ENCODE data around the gene NFATC2.

Gene NFATC2

GRCh38 chr20:51429696-51430095, 112.8 kb downstream of the NFATC2 start:
- no peak for DNase-seq (ENCODE audit: low read depth)

GRCh38 chr20:51429144-51429482, 113.4 kb downstream of the NFATC2 start:
- no peak for DNase-seq (ENCODE audit: low read depth)

- no peak for DNase-seq (ENCODE audit: low read depth)
Observed at GRCh38 chr20:51428401-51429143, 113.9 kb downstream of the NFATC2 start.

- DNase-seq (ENCODE audit: low read depth): no peak
Observed at GRCh38 chr20:51427651-51428291, 114.7 kb downstream of the NFATC2 start.

- no peak for DNase-seq (ENCODE audit: low read depth)
Observed at GRCh38 chr20:51426718-51427650, 115.5 kb downstream of the NFATC2 start.

GRCh38 chr20:51425347-51426106, 117.0 kb downstream of the NFATC2 start:
- no peak for DNase-seq (ENCODE audit: low read depth)

- DNase-seq (ENCODE audit: low read depth): no peak
Observed at GRCh38 chr20:51424270-51425117, 118.0 kb downstream of the NFATC2 start.

GRCh38 chr20:51423810-51424209, 118.7 kb downstream of the NFATC2 start:
- DNase-seq (ENCODE audit: low read depth): no peak

GRCh38 chr20:51423290-51423667, 119.2 kb downstream of the NFATC2 start:
- DNase-seq (ENCODE audit: low read depth): no peak

GRCh38 chr20:51422514-51423289, 119.8 kb downstream of the NFATC2 start:
- no peak for DNase-seq (ENCODE audit: low read depth)

GRCh38 chr20:51420805-51421204, 121.7 kb downstream of the NFATC2 start:
- no peak for DNase-seq (ENCODE audit: low read depth)

GRCh38 chr20:51420111-51420510, 122.4 kb downstream of the NFATC2 start:
- no peak for DNase-seq (ENCODE audit: low read depth)

- DNase-seq (ENCODE audit: low read depth): no peak
Observed at GRCh38 chr20:51419646-51420045, 122.9 kb downstream of the NFATC2 start.

GRCh38 chr20:51419231-51419630, 123.3 kb downstream of the NFATC2 start:
- DNase-seq (ENCODE audit: low read depth): no peak

GRCh38 chr20:51418137-51418529, 124.4 kb downstream of the NFATC2 start:
- no peak for DNase-seq (ENCODE audit: low read depth)

GRCh38 chr20:51417250-51418136, 125.0 kb downstream of the NFATC2 start:
- DNase-seq (ENCODE audit: low read depth): no peak

- DNase-seq (ENCODE audit: low read depth): no peak
Observed at GRCh38 chr20:51416532-51417249, 125.8 kb downstream of the NFATC2 start.

GRCh38 chr20:51413857-51414256, 128.7 kb downstream of the NFATC2 start:
- no peak for DNase-seq (ENCODE audit: low read depth)
